NB4 (cell line): ENCODE results near the gene RECQL5.

Experiments used
- TF ChIP-seq, protein P1 (sequence below): IDR thresholded peaks from 2 replicates; pipeline ENCODE4 v1.6.1; 2011; ENCODE audit warnings: low read depth, low read length
- TF ChIP-seq, protein P2 (sequence below): IDR thresholded peaks from one replicate; pipeline ENCODE4 v1.5.1; 2012; ENCODE audit warnings: low read depth, low read length

DNA sequence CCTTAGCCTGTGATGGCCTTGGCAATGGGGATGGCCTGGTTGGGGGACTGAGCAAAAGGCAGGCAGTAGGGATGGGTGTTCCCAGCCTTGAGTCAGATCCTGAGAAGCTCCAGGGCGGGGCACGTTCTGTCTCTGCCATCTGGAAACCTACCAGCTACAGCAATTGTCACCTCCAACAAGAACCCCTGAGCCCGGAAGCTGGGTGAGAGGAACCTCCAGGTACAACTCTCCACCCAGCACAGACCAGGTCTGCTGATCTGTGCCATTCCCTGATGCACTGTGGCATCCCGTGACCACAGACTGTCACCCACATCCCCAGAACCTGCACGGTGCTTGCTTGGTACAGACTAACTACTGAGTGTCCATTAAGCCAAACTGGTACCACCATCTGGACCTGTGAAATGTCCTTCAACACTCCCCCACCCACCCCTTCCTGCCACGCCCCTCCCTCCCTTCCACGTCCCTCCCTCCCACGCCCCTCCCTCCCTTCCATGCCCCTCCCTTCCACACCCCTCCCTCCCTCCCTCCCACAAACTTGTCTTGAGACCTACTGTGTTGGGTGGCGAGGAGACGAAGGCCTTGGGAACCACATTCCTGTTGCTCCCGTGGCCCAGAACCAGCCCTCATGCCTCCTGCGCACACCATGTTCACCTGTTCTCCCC lies 62.8 kb downstream of the RECQL5 start:
- TF ChIP-seq, protein P1, sequence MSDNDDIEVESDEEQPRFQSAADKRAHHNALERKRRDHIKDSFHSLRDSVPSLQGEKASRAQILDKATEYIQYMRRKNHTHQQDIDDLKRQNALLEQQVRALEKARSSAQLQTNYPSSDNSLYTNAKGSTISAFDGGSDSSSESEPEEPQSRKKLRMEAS = no peak
- TF ChIP-seq, protein P2, sequence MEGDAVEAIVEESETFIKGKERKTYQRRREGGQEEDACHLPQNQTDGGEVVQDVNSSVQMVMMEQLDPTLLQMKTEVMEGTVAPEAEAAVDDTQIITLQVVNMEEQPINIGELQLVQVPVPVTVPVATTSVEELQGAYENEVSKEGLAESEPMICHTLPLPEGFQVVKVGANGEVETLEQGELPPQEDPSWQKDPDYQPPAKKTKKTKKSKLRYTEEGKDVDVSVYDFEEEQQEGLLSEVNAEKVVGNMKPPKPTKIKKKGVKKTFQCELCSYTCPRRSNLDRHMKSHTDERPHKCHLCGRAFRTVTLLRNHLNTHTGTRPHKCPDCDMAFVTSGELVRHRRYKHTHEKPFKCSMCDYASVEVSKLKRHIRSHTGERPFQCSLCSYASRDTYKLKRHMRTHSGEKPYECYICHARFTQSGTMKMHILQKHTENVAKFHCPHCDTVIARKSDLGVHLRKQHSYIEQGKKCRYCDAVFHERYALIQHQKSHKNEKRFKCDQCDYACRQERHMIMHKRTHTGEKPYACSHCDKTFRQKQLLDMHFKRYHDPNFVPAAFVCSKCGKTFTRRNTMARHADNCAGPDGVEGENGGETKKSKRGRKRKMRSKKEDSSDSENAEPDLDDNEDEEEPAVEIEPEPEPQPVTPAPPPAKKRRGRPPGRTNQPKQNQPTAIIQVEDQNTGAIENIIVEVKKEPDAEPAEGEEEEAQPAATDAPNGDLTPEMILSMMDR = no peak
